Measurements from ENCODE around the gene EIF4G3. TPM values are rescaled to one million over a fixed set of nuclear protein-coding genes. Genes with fewer than 3 reads are reported as not detected.

The EIF4G3 gene
- total and polyA plus RNA-seq, 10 of the 15 experiments (the other 5 are each of a cell fraction or from before 2014, with no cell fraction given), result 7.4 to 45.1 (median 29.1) TPM

GRCh38 chr1:20849100-20849499 lies 327.6 kb downstream of the EIF4G3 start:
- H3K9me3 ChIP-seq (replicated peaks; ENCODE audit: control insufficient read depth, insufficient read depth, low read length), result no peaks in the 10 kb centered on the region
- no peak for TF ChIP-seq JUNB (IDR thresholded peaks at IDR 0.05)
- TF ChIP-seq NRF1 (conservative IDR thresholded peaks at IDR 0.05; ENCODE audit: low read depth, low read length), result no peak
- TF ChIP-seq BCL11A (IDR thresholded peaks at IDR 0.05; ENCODE audit: low read depth, low read length), result no peak
- TF ChIP-seq NR2C1 (IDR thresholded peaks at IDR 0.05), result no peak
- no peak for TF ChIP-seq SREBF2 (IDR thresholded peaks at IDR 0.05; ENCODE audit: low read length)
- TF ChIP-seq FOXK2 (IDR thresholded peaks at IDR 0.05), result no peak
- TF ChIP-seq ATF7 (IDR thresholded peaks at IDR 0.05; ENCODE audit: low read depth), result no peak
- no peak for TF ChIP-seq HDAC2 (IDR thresholded peaks at IDR 0.05)
- TF ChIP-seq IRF5 (IDR thresholded peaks at IDR 0.05; ENCODE audit: borderline replicate concordance), result no peak
- no peak for TF ChIP-seq CREM (IDR thresholded peaks at IDR 0.05; ENCODE audit: low read depth)
- H3K36me3 ChIP-seq (ENCODE audit: control insufficient read depth in 2 of 2, insufficient read depth in 2 of 2, low read length in 1 of 2), result peaks cover 0 to 21% of the 10 kb centered on the region in 2 experiments; a peak in 3 of 4 replicates
- ATAC-seq, result no peak
- POLR2A ChIA-PET, result interaction anchor here (1.1 to 1.3 kb wide), 2 partner anchors 113 to 155 kb away, joined by 4 to 6 read pairs; no protein-coding TSS in a partner anchor
- no peak overlapping the region for H2AFZ ChIP-seq (ENCODE audit: control insufficient read depth, low read depth, low read length)
- no TSS peak for BruUV-seq (replicated peaks)
- RAD21 ChIA-PET (ENCODE audit: unreplicated experiment), result no interaction called here
- no peak overlapping the region for H3K4me3 ChIP-seq
- H3K4me1 ChIP-seq (ENCODE audit: control insufficient read depth, insufficient read depth, low read length), result no peaks in the 10 kb centered on the region
- intact Hi-C loops (cut with micrococcal nuclease; ENCODE audit: unreplicated experiment), result no loop called here
- SMC1A ChIA-PET (ENCODE audit: uncharacterized antibody, unreplicated experiment), result interaction anchor here (0.6 to 1.3 kb wide), 2 partner anchors 29 to 347 kb away, joined by 3 to 4 read pairs; no protein-coding TSS in a partner anchor
- no peaks in the 10 kb centered on the region for H3K27me3 ChIP-seq (replicated peaks in 1 of 2; ENCODE audit: control insufficient read depth in 2 of 2, insufficient read depth in 2 of 2, low read length in 1 of 2)
- in situ Hi-C loops (cut with MboI), result no loop called here
- no peak for FAIRE-seq
- H3K79me2 ChIP-seq (ENCODE audit: control insufficient read depth, insufficient read depth, low read length), result no peaks in the 10 kb centered on the region
- H3K27ac ChIP-seq (ENCODE audit: control insufficient read depth, insufficient read depth), result no peak overlapping the region
- CTCF ChIA-PET, result interaction anchor here (1.0 to 2.0 kb wide), 4 partner anchors 10 to 346 kb away, joined by 3 to 6 read pairs (median 4); no protein-coding TSS in a partner anchor
- no peak overlapping the region for H3K4me2 ChIP-seq (ENCODE audit: control insufficient read depth, insufficient read depth)
- no peak for DNase-seq (ENCODE audit: low read depth, low spot score)
- 98% methylated on average over 2 of the region's 2 CpGs for WGBS (ENCODE audit: insufficient coverage, insufficient replicate concordance, low lambda C conversion rate, missing lambda C conversion rate)
- H3K9ac ChIP-seq (ENCODE audit: control insufficient read depth, insufficient read depth, low read length), result no peak overlapping the region
- H4K20me1 ChIP-seq (ENCODE audit: control insufficient read depth, insufficient read depth), result no peaks in the 10 kb centered on the region

Measured in GM12878 (cell line).